Measurements from ENCODE around the gene CYP2U1.
A peak's percentile ranks its signal among the peaks of the same experiment; 100 is the strongest.

Gene CYP2U1

GRCh38 chr4:107977966-107978705 lies 46.8 kb downstream of the CYP2U1 start:
- H3K36me3 ChIP-seq: no peaks in the 10 kb centered on the region
- no peaks in the 10 kb centered on the region for H3K4me1 ChIP-seq
- no peak overlapping the region for H3K9ac ChIP-seq
- peaks cover 21% of the 10 kb centered on the region for H3K9me3 ChIP-seq
- H4K20me1 ChIP-seq: no peaks in the 10 kb centered on the region
- no peak for TF ChIP-seq Cebpa-rat (IDR thresholded peaks at IDR 0.05)
- no peak overlapping the region for H3K27ac ChIP-seq
- H3K27me3 ChIP-seq: no peaks in the 10 kb centered on the region
- H3K4me2 ChIP-seq: no peak overlapping the region
- no peak overlapping the region for H3K4me3 ChIP-seq

DNA sequence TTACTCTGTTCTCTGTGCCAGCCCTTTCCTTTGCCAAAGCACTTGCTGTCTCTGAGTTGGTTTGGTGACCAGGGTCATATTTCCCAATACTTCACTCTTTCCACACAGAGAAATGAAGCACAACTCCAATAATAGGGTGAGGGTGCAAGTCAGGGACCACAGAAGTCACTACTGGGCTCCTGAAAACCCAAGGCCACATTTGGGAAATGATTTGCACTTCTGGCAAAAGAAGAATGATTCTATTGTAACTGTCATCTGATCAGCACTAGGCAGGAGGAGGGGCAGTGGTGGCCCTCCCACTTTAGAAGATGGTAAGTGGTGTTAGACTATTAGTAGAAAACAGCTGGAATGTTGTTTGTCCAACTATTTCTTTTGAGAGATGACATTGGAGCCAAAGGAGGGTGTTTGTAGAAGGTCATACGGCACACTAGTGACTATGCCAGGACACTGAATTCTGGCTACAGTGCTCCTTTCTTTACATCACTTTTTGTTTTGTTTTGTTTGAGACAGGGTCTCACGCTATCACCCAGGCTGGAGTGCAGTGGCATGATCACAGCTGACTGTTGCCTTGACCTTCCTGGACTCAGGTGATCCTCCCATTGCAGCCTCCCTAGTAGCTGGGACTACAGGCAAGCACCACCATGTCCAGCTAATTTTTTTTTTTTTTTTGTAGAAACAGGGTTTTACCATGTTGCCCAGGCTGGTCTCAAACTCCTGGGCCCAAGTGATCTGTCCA lies 47.5 kb downstream of the CYP2U1 start:
- no peaks in the 10 kb centered on the region for H3K4me1 ChIP-seq
- no peaks in the 10 kb centered on the region for H3K36me3 ChIP-seq
- H3K9ac ChIP-seq: no peak overlapping the region
- H3K4me3 ChIP-seq: no peak overlapping the region
- no peak overlapping the region for H3K27ac ChIP-seq
- H3K4me2 ChIP-seq: no peak overlapping the region
- no peaks in the 10 kb centered on the region for H4K20me1 ChIP-seq
- H3K27me3 ChIP-seq: no peaks in the 10 kb centered on the region
- no peak for TF ChIP-seq Cebpa-rat (IDR thresholded peaks at IDR 0.05)
- H3K9me3 ChIP-seq: peaks cover 21% of the 10 kb centered on the region

- peaks cover 34% of the 10 kb centered on the region for H3K4me1 ChIP-seq
- H4K20me1 ChIP-seq: peaks cover 27% of the 10 kb centered on the region
- H3K4me2 ChIP-seq: 0 out of 2 replicates have a peak overlapping the region, but pooled peaks have one; percentile 88
- no peak overlapping the region for H3K4me3 ChIP-seq
- no peak overlapping the region for H3K27ac ChIP-seq
- H3K36me3 ChIP-seq: no peaks in the 10 kb centered on the region
- H3K9ac ChIP-seq: no peak overlapping the region
- H3K27me3 ChIP-seq: no peaks in the 10 kb centered on the region
- TF ChIP-seq Cebpa-rat (IDR thresholded peaks at IDR 0.05): no peak
- no peaks in the 10 kb centered on the region for H3K9me3 ChIP-seq
These were observed 56.8 kb downstream of the CYP2U1 start for GRCh38 chr4:107987916-107988762.

DNA sequence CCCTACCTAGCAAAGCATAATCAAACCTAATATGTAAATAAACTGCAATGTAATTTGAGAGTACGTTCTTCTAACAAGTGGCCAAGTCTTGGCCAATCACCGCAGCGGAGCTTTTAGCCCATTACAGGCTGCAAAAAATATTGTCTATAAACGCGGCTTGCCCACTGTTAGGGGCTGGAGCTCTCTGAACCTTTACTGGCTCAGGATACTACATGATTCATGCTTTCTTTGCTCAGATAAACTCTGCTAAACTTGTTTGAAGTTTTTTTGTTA lies 57.4 kb downstream of the CYP2U1 start:
- Histone ChIP-seq H3K9ac (no peak overlapping the region), H3K4me3 (no peak overlapping the region)

DNA sequence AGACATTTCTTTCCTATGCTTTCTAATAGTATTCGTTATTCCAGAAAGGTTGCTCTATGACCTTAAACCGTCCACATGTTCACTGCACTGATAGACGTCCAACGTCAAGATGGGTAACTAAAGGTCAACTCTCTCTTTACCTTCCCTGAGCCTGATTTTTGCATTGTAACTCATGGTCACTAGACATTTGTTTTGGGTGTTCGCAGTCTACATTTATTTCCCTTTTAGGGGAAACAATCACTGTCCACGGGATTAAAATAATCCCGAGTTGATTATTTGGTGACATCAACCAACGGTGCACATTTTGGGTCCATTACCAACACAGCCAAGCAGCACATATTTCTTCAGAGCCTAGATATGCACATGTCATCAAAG lies 57.8 kb downstream of the CYP2U1 start:
- peak overlapping the region; percentile 88 for H3K4me2 ChIP-seq
- H4K20me1 ChIP-seq: peaks cover 37% of the 10 kb centered on the region
- peak overlapping the region; percentile 90 for H3K9ac ChIP-seq
- H3K36me3 ChIP-seq: no peaks in the 10 kb centered on the region
- peak overlapping the region; percentile 86 for H3K4me3 ChIP-seq
- H3K4me1 ChIP-seq: peaks cover 44% of the 10 kb centered on the region
- H3K27me3 ChIP-seq: no peaks in the 10 kb centered on the region
- TF ChIP-seq Cebpa-rat (IDR thresholded peaks at IDR 0.05): no peak
- no peak overlapping the region for H3K27ac ChIP-seq
- H3K9me3 ChIP-seq: no peaks in the 10 kb centered on the region

More for the DNA sequence above, 57.4 kb downstream of the CYP2U1 start:
- Histone ChIP-seq H3K4me1 (peaks cover 40% of the 10 kb centered on the region), H3K9me3 (no peaks in the 10 kb centered on the region), H3K4me2 (peak overlapping the region; percentile 88), H3K36me3 (no peaks in the 10 kb centered on the region), H3K27me3 (no peaks in the 10 kb centered on the region), H3K27ac (no peak overlapping the region), H4K20me1 (peaks cover 32% of the 10 kb centered on the region)
- no peak for TF ChIP-seq Cebpa-rat (IDR thresholded peaks at IDR 0.05)

- H3K27me3 ChIP-seq: no peaks in the 10 kb centered on the region
- TF ChIP-seq Cebpa-rat (IDR thresholded peaks at IDR 0.05): no peak
- H3K4me2 ChIP-seq: peak within 1 kb of the TSS; percentile 88
- peak within 1 kb of the TSS; percentile 86 for H3K4me3 ChIP-seq
- H3K9ac ChIP-seq: peak within 1 kb of the TSS; percentile 90
- H3K4me1 ChIP-seq: peaks cover 50% of the 10 kb centered on the region
- no peaks in the 10 kb centered on the region for H3K9me3 ChIP-seq
- H3K36me3 ChIP-seq: 0 out of 2 replicates have a peak, but pooled peaks cover 3% of the 10 kb centered on the region
- peak within 1 kb of the TSS; percentile 87 for H3K27ac ChIP-seq
- H4K20me1 ChIP-seq: peaks cover 43% of the 10 kb centered on the region
These were observed 58.4 kb downstream of the CYP2U1 start, which contains the start of gene HADH for GRCh38 chr4:107989537-107990386. TSS of gene HADH (plus strand) at chr4:107989889. CDS start at chr4:107989933, 44 bp downstream.

GRCh38 chr4:107991945-107992630 lies 60.7 kb downstream of the CYP2U1 start:
- no peak for TF ChIP-seq Cebpa-rat (IDR thresholded peaks at IDR 0.05)
- H3K27me3 ChIP-seq: no peaks in the 10 kb centered on the region
- no peak overlapping the region for H3K4me3 ChIP-seq
- H3K4me2 ChIP-seq: peak overlapping the region; percentile 88
- no peak overlapping the region for H3K27ac ChIP-seq
- peaks cover 73% of the 10 kb centered on the region for H3K4me1 ChIP-seq
- H4K20me1 ChIP-seq: peaks cover 62% of the 10 kb centered on the region
- no peak overlapping the region for H3K9ac ChIP-seq
- no peaks in the 10 kb centered on the region for H3K9me3 ChIP-seq
- peaks cover 26% of the 10 kb centered on the region for H3K36me3 ChIP-seq

GRCh38 chr4:107993969-107994368 lies 62.6 kb downstream of the CYP2U1 start:
- Histone ChIP-seq H3K9ac (peak overlapping the region; percentile 28; the same call in 1 of the 2 replicates), H4K20me1 (peaks cover 63% of the 10 kb centered on the region), H3K4me3 (0 out of 2 replicates have a peak overlapping the region, but pooled peaks have one; percentile 11), H3K9me3 (peaks cover under 1% of the 10 kb centered on the region; the same call in 1 of the 2 replicates), H3K27ac (peak overlapping the region; percentile 21; the same call in 1 of the 2 replicates), H3K36me3 (peaks cover 40% of the 10 kb centered on the region), H3K4me1 (peaks cover 87% of the 10 kb centered on the region), H3K27me3 (no peaks in the 10 kb centered on the region), H3K4me2 (peak overlapping the region; percentile 88)
- no peak for TF ChIP-seq Cebpa-rat (IDR thresholded peaks at IDR 0.05)

Measured in BLaER1 (cell line).